Measurements from ENCODE around the gene TTC7B. TPM values are rescaled to one million over a fixed set of nuclear protein-coding genes. Genes with fewer than 3 reads are reported as not detected.

TTC7B gene
- total and polyA plus RNA-seq, 12 donors, result 10.0 to 58.4 (median 24.7) TPM

DNA sequence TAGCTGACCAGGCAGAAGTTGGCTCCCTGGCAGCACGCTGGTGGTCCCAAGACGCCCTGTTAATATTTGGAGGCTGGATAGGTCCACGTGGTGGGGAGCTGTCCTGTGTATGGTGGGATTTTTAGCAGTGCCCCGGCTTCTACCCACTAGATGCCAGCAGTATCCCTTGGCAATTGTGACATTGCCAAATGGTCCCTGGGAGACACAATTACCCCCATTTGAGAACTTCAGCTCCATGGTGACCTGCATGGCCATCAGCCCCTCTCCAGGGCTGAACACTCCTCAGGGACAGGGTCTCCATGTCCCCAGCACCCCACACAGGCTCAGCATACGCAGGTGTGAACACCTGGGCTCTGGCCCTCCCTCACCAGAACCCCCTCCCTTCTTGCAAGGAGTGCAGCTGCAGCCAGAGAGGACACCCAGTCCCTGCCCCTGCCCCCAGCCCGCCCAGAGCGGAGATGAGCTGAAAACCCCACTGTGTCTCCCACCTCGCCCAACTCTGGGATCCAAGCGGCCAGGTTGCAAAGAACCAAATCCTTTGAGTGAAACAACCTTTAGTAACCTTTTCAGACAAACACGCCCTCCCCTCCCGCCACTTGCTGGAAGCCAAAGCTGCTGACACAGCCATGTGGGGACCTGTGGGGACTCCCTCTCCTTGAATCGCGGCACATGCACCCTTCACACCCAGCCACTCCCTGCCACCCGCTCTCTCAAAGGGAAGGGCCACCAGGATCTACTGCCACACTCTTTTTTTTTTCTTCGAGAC lies 299.0 kb downstream of the TTC7B start:
- H3K27me3 ChIP-seq, result no peaks in the 10 kb centered on the region
- no peaks in the 10 kb centered on the region for H3K36me3 ChIP-seq (replicated peaks in 1 of 2)
- no peak for DNase-seq
- H3K4me3 ChIP-seq, result no peak overlapping the region
- no peaks in the 10 kb centered on the region for H3K9me3 ChIP-seq (replicated peaks in 1 of 3)
- no peak overlapping the region for H3K27ac ChIP-seq
- intact Hi-C loops (cut with DNase I), result no loop called here
- TF ChIP-seq, protein P1, sequence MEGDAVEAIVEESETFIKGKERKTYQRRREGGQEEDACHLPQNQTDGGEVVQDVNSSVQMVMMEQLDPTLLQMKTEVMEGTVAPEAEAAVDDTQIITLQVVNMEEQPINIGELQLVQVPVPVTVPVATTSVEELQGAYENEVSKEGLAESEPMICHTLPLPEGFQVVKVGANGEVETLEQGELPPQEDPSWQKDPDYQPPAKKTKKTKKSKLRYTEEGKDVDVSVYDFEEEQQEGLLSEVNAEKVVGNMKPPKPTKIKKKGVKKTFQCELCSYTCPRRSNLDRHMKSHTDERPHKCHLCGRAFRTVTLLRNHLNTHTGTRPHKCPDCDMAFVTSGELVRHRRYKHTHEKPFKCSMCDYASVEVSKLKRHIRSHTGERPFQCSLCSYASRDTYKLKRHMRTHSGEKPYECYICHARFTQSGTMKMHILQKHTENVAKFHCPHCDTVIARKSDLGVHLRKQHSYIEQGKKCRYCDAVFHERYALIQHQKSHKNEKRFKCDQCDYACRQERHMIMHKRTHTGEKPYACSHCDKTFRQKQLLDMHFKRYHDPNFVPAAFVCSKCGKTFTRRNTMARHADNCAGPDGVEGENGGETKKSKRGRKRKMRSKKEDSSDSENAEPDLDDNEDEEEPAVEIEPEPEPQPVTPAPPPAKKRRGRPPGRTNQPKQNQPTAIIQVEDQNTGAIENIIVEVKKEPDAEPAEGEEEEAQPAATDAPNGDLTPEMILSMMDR (IDR thresholded peaks at IDR 0.05), result no peak
- TF ChIP-seq POLR2A (IDR thresholded peaks at IDR 0.05), result no peak
- H3K4me1 ChIP-seq (replicated peaks in 1 of 2), result peaks cover 9 to 16% of the 10 kb centered on the region in 2 donors
- 78 to 89% (median 81%) methylated on average over 13 to 15 of the region's 15 CpGs for WGBS, 4 donors

- 84 to 94% (median 89%) methylated on average over 4 of the region's 4 CpGs for WGBS, 4 donors
- H3K27ac ChIP-seq, result no peak overlapping the region
- TF ChIP-seq, protein P1 (IDR thresholded peaks at IDR 0.05), result no peak
- no peak for TF ChIP-seq POLR2A (IDR thresholded peaks at IDR 0.05)
- no peak overlapping the region for H3K4me3 ChIP-seq
- H3K36me3 ChIP-seq (replicated peaks in 1 of 2), result no peaks in the 10 kb centered on the region
- intact Hi-C loops (cut with DNase I), result no loop called here
- no peaks in the 10 kb centered on the region for H3K9me3 ChIP-seq (replicated peaks in 1 of 3)
- H3K4me1 ChIP-seq (replicated peaks in 1 of 2), result no peaks in the 10 kb centered on the region
- DNase-seq, result no peak
- H3K27me3 ChIP-seq, result no peaks in the 10 kb centered on the region
Observed at GRCh38 chr14:90514566-90514965, 301.7 kb downstream of the TTC7B start.

DNA sequence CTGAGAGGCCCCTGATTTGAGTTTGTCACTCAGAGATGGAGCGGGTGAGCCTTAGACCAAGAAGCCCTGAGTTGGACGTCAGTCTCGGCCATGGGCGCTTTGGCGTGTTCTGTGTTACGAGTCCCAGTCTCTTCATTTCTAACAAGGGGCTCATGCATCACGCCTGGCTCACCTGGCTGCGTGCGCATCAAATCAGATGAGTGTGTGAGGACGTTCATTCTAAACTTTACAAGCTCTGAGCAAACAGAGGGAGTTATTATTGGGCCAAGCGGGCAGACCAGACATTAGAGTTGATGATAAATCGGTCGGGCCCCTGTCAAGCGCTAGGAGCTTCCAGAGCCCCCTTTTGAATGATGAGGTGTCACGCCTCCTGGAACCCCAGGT lies 302.2 kb downstream of the TTC7B start:
- no peaks in the 10 kb centered on the region for H3K9me3 ChIP-seq (replicated peaks in 1 of 3)
- H3K36me3 ChIP-seq (replicated peaks in 1 of 2), result no peaks in the 10 kb centered on the region
- TF ChIP-seq POLR2A (IDR thresholded peaks at IDR 0.05), result no peak
- TF ChIP-seq, protein P1 (IDR thresholded peaks at IDR 0.05), result no peak
- no peaks in the 10 kb centered on the region for H3K27me3 ChIP-seq
- intact Hi-C loops (cut with DNase I), result no loop called here
- H3K4me1 ChIP-seq (replicated peaks in 1 of 2), result no peaks in the 10 kb centered on the region
- no peak overlapping the region for H3K27ac ChIP-seq
- DNase-seq, result no peak
- H3K4me3 ChIP-seq, result no peak overlapping the region
- 93 to 95% (median 93%) methylated on average over 5 to 15 of the region's 15 CpGs for WGBS, 4 donors

GRCh38 chr14:90513161-90514014 lies 302.8 kb downstream of the TTC7B start:
- intact Hi-C loops (cut with DNase I), result no loop called here

More at GRCh38 chr14:90513161-90514014, 302.8 kb downstream of the TTC7B start:
- DNase-seq, result peak in 1 of 7 donors; percentile 63
- TF ChIP-seq, protein P1 (IDR thresholded peaks at IDR 0.05), result no peak
- Histone ChIP-seq H3K27me3 (no peaks in the 10 kb centered on the region), H3K36me3 (replicated peaks in 1 of 2) (no peaks in the 10 kb centered on the region), H3K4me1 (replicated peaks in 1 of 2) (no peaks in the 10 kb centered on the region), H3K9me3 (replicated peaks in 1 of 3) (no peaks in the 10 kb centered on the region), H3K27ac (no peak overlapping the region), H3K4me3 (no peak overlapping the region)
- WGBS, 4 donors, result 81 to 95% (median 88%) methylated on average over 5 to 16 of the region's 16 CpGs

Data from adrenal gland (tissue), 12 donors.